Breast epithelium (tissue), 4 donors: ENCODE data around the gene DPF1. TPM values are rescaled to one million over a fixed set of nuclear protein-coding genes. Genes with fewer than 3 reads are reported as not detected.
A peak's percentile ranks its signal among the peaks of the same experiment; 100 is the strongest.
"Not testable (repeated sequence)": the region's sequence is repeated elsewhere in the genome, so short reads cannot be mapped to it uniquely, and the experiment has no call there.

ENCODE experiments used
- DNase-seq, 2 donors: peaks; one replicate each; pipeline ENCODE4 v3.0.0-alpha.2; 2019; ENCODE audit warnings: low spot score in 2 of 2
- H3K27ac ChIP-seq, 2 donors: fragments of 200-600 bp; sonication (generic) in 1 of 2; one replicate each; pipeline ENCODE4 v1.5.1; 2016 to 2019; ENCODE audit warnings: mild to moderate bottlenecking in 1 of 2
- H3K27me3 ChIP-seq, 2 donors: fragments of 200-600 bp; sonication (generic) in 1 of 2; one replicate each; pipeline versions ENCODE4 v1.5.1 to v1.6.0; 2017 to 2019; ENCODE audit warnings: control low read depth in 1 of 2, mild to moderate bottlenecking in 1 of 2
- H3K36me3 ChIP-seq: fragments of 200-600 bp; one replicate; pipeline ENCODE4 v1.5.1; 2019
- H3K4me1 ChIP-seq, 2 donors: fragments of 200-600 bp; sonication (generic); one replicate each; pipeline ENCODE4 v1.5.1; 2016 to 2019; ENCODE audit warnings: control low read depth in 1 of 2
- H3K4me3 ChIP-seq, 3 donors: fragments of 200-600 bp; sonication (generic); 1 replicate in 2 of 3; 2 replicates in 1 of 3; pipeline ENCODE4 v1.5.1; 2016 to 2019; ENCODE audit warnings: mild to moderate bottlenecking in 3 of 3, moderate library complexity in 2 of 3
- H3K9me3 ChIP-seq, 2 donors: fragments of 200-600 bp; sonication (generic) in 1 of 2; one replicate each; pipeline ENCODE4 v1.5.1; 2016 to 2019; ENCODE audit warnings: control low read depth in 1 of 2
- POLR2A ChIP-seq: fragments of 450-650 bp; IDR thresholded peaks from one replicate; pipeline ENCODE4 v1.6.1; 2016; ENCODE audit warnings: antibody characterized with exemption, mild to moderate bottlenecking, moderate library complexity
- POLR2AphosphoS5 ChIP-seq, 3 donors: sonication (generic); formaldehyde crosslinking; IDR thresholded peaks; one replicate each; pipeline ENCODE4 v1.6.1; 2017; ENCODE audit warnings: antibody characterized with exemption in 3 of 3
- intact Hi-C: fragments of 100-400 bp; cut with DNase I; formaldehyde crosslinking; loops from one replicate; pipeline ENCODE4 v1.15.1; 2023; ENCODE audit warnings: low total_unique reads
- total RNA-seq, 3 donors: library from RNA; depleted of rRNA; stranded (reverse); fragments of >200 nt; gene quantifications; one replicate each; pipeline ENCODE4 v1.1.0, GENCODE V29; 2016
- TF ChIP-seq, protein P1 (sequence below), 3 donors: fragments of 450-650 bp; IDR thresholded peaks; one replicate each; pipeline ENCODE4 v1.5.1; 2016 to 2017; ENCODE audit warnings: antibody characterized with exemption in 3 of 3, mild to moderate bottlenecking in 3 of 3, moderate library complexity in 3 of 3

DPF1 gene
- total RNA-seq, 3 donors from 2014 or later: not detected

DNA sequence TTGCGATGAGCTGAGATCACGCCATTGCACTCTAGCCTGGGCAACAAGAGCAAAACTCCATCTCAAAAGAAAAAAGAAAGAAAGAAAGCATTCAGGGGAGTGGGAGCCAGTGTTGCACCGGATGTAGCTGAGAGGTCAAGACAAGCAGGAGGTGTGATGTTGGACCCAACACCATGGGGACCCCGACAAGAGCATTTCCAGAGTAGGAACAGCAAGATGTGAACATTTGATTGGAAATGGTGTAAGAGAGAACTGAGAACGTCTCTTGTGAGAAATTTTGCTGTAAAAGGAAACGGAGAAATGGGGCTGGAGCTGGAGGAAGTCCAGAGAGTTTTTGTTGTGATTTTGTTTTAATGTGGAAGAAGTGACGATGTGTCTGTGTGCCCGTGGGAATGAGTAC lies 15.8 kb upstream of the DPF1 start:
- Histone ChIP-seq H3K9me3 (no peaks in the 10 kb centered on the region), H3K4me1 (no peaks in the 10 kb centered on the region), H3K27me3 (no peaks in the 10 kb centered on the region), H3K4me3 (no peak overlapping the region), H3K27ac (no peak overlapping the region), H3K36me3 (no peaks in the 10 kb centered on the region)
- no peak for DNase-seq
- TF ChIP-seq, protein P1, sequence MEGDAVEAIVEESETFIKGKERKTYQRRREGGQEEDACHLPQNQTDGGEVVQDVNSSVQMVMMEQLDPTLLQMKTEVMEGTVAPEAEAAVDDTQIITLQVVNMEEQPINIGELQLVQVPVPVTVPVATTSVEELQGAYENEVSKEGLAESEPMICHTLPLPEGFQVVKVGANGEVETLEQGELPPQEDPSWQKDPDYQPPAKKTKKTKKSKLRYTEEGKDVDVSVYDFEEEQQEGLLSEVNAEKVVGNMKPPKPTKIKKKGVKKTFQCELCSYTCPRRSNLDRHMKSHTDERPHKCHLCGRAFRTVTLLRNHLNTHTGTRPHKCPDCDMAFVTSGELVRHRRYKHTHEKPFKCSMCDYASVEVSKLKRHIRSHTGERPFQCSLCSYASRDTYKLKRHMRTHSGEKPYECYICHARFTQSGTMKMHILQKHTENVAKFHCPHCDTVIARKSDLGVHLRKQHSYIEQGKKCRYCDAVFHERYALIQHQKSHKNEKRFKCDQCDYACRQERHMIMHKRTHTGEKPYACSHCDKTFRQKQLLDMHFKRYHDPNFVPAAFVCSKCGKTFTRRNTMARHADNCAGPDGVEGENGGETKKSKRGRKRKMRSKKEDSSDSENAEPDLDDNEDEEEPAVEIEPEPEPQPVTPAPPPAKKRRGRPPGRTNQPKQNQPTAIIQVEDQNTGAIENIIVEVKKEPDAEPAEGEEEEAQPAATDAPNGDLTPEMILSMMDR (IDR thresholded peaks at IDR 0.05): no peak
- TF ChIP-seq POLR2A (no peak), POLR2AphosphoS5 (IDR thresholded peaks at IDR 0.05) (no peak)
- intact Hi-C loops: loop anchor here (10.0 kb wide), 1 partner anchor 95 kb away; the partner anchor contains the start of gene CATSPERG

DNA sequence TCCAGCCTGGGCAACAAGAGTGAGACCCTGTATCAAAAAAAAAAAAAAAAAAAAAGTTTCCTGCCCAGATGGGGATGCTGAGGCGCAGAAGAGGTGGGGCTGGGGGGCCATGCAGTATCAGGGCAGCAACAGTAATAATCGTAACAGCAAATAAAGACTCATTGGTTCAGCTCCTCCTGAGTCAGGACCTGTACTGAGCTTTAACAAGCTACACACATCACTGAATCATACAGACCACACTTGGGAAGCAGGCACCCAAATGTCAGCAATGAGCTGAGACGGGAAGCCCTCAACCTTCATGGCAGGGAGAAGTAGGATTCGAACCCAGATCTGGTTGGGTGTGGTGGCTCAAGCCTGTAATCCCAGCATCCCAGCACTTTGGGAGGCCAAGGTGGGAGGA lies 10.6 kb upstream of the DPF1 start:
- Histone ChIP-seq H3K27ac (no peak overlapping the region), H3K9me3 (no peaks in the 10 kb centered on the region), H3K36me3 (no peaks in the 10 kb centered on the region), H3K4me1 (no peaks in the 10 kb centered on the region), H3K4me3 (no peak overlapping the region), H3K27me3 (peaks cover 0 to 25% of the 10 kb centered on the region in 2 donors)
- DNase-seq: no peak
- TF ChIP-seq, protein P1 (IDR thresholded peaks at IDR 0.05): no peak
- no peak for TF ChIP-seq POLR2A
- no peak for TF ChIP-seq POLR2AphosphoS5 (IDR thresholded peaks at IDR 0.05)
- intact Hi-C loops: loop anchor here (1.0 kb wide), 1 partner anchor 9 kb away; no protein-coding TSS in a partner anchor

DNA sequence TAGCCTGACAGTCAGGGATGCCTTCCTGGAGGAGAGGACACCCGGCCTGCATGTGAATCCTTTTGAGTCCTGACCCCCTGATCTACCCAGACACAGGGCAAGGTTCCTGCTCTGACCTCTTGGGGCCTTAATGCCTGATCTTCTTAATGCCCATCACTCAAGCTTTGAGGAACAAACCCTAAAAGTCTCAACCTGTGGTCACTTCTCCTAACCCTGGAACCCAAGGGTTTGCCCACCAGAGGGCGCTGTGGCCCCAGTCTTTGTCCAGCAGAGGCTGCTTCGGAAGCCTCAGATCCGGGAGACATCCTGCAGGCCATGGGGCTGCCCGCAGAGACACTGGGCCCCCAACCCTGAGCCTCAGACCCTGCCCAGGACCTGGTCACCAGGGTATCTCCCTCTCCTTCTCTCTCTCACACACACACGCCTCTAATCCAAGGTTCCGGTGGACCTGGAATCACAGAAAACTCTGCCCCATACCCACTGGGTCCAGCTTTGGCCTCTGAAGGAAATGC lies 9.8 kb upstream of the DPF1 start:
- no peak overlapping the region for H3K4me3 ChIP-seq
- intact Hi-C loops: loop anchor here (1.0 kb wide), 1 partner anchor 10 kb away; no protein-coding TSS in a partner anchor
- H3K27me3 ChIP-seq: peaks cover 5 to 31% of the 10 kb centered on the region in 2 donors
- H3K27ac ChIP-seq: no peak overlapping the region
- DNase-seq: peak; percentile 36 to 78
- peaks cover 3 to 5% of the 10 kb centered on the region in 2 donors for H3K4me1 ChIP-seq
- no peaks in the 10 kb centered on the region for H3K36me3 ChIP-seq
- H3K9me3 ChIP-seq: no peaks in the 10 kb centered on the region
- no peak for TF ChIP-seq POLR2A
- TF ChIP-seq, protein P1 (IDR thresholded peaks at IDR 0.05): peak; percentile 57 to 73 (median 70)
- no peak for TF ChIP-seq POLR2AphosphoS5 (IDR thresholded peaks at IDR 0.05)

DNA sequence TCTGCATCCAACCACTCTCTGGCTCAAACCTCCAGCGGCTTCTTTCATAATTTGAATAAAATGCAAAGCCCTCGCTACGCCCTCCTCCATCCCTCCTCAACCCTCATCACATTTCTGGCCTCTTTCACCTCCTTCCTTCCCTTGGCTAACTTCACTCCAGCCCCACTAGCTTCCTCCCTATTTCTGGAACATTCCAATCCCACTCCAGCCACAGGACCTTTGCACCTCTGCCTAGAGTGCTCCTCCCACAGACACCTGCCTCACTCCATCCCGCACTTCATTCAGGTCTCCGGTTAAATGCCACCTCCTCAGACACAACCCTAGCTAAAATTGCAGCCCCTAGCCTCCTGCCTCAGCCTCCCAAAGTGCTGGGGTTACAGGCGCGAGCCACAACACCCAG lies 7.9 kb upstream of the DPF1 start:
- no peak overlapping the region for H3K4me3 ChIP-seq
- H3K27me3 ChIP-seq: peaks cover 11 to 48% of the 10 kb centered on the region in 2 donors
- no peaks in the 10 kb centered on the region for H3K9me3 ChIP-seq
- H3K27ac ChIP-seq: no peak overlapping the region
- H3K36me3 ChIP-seq: no peaks in the 10 kb centered on the region
- intact Hi-C loops: no loop called here
- no peak for TF ChIP-seq POLR2A
- no peak for TF ChIP-seq POLR2AphosphoS5 (IDR thresholded peaks at IDR 0.05)
- TF ChIP-seq, protein P1 (IDR thresholded peaks at IDR 0.05): no peak
- no peak for DNase-seq
- peaks cover 7 to 8% of the 10 kb centered on the region in 2 donors for H3K4me1 ChIP-seq

DNA sequence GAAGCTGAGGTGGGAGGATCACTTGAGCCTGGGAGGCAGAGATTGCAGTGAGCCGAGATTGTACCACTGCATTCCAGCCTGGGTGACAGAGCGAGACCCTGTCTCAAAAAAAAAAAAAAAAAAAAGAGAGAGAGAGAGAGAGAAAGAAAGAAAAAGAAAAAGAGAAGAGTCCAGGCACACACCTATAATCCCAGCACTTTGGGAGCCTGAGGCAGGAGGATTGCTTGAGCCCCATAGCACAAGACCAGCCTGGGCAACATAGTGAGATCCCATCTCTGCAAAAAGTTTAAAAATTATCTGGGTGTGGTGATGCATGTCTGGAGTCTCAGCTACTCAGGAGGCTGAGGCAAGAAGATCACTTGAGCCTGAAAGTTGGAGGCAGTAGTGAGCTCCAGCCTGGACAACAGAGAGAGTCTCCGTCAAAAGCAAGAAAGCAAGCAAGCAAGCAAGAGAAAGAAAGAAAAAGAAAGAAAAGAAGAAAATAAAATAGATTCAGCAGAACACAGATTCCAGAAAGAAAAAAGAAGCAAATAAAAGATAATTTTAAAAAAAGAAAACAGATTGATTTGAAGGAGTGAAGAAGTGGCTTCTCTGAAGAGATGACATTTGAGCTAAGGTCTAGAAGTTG lies 6.6 kb upstream of the DPF1 start:
- H3K4me3 ChIP-seq, H3K36me3 ChIP-seq, intact Hi-C loops, DNase-seq, H3K9me3 ChIP-seq, H3K4me1 ChIP-seq, H3K27ac ChIP-seq: not testable (repeated sequence)
- peaks cover 11 to 53% of the 10 kb centered on the region in 2 donors for H3K27me3 ChIP-seq
